Peyer's patch (tissue), 4 donors: ENCODE data around the gene ARHGAP22. TPM values are rescaled to one million over a fixed set of nuclear protein-coding genes. Genes with fewer than 3 reads are reported as not detected.
"Not testable (repeated sequence)": the region's sequence is repeated elsewhere in the genome, so short reads cannot be mapped to it uniquely, and the experiment has no call there.

ENCODE experiments used
- DNase-seq, 3 donors: peaks; one replicate each; pipeline ENCODE4 v3.0.0-alpha.2; 2017 to 2019
- H3K27ac ChIP-seq, 4 donors: fragments of 200-600 bp; sonication (generic); one replicate each; pipeline ENCODE4 v1.5.1; 2016 to 2019
- H3K27me3 ChIP-seq, 2 donors: fragments of 200-600 bp; sonication (generic); one replicate each; pipeline ENCODE4 v1.5.1; 2019
- H3K36me3 ChIP-seq, 3 donors: fragments of 200-600 bp; sonication (generic); one replicate each; pipeline ENCODE4 v1.5.1; 2016 to 2019
- H3K4me1 ChIP-seq, 4 donors: fragments of 200-600 bp; sonication (generic); one replicate each; pipeline ENCODE4 v1.5.1; 2016 to 2019
- H3K4me3 ChIP-seq, 4 donors: fragments of 200-600 bp; sonication (generic); 1 replicate in 3 of 4; 2 replicates in 1 of 4; pipeline ENCODE4 v1.5.1; 2016 to 2019; ENCODE audit warnings: mild to moderate bottlenecking in 1 of 4
- H3K9me3 ChIP-seq, 4 donors: fragments of 200-600 bp; sonication (generic); one replicate each; pipeline ENCODE4 v1.5.1; 2016 to 2019; ENCODE audit warnings: mild to moderate bottlenecking in 1 of 4
- CTCF ChIP-seq, 6 experiments: fragments of 450-650 bp in 4 of 6; fragments of 200-600 bp in 2 of 6; sonication (generic) in 1 of 6; IDR thresholded peaks; one replicate each; pipeline ENCODE4 v1.5.1; 2017 to 2019; ENCODE audit warnings: antibody characterized with exemption in 6 of 6, mild to moderate bottlenecking in 3 of 6, moderate library complexity in 1 of 6
- POLR2A ChIP-seq, 2 donors: fragments of 450-650 bp; IDR thresholded peaks; one replicate each; pipeline ENCODE4 v1.5.1; 2017; ENCODE audit warnings: antibody characterized with exemption in 2 of 2, mild to moderate bottlenecking in 2 of 2, moderate library complexity in 2 of 2
- total RNA-seq, 4 donors: library from RNA; depleted of rRNA; stranded (reverse); fragments of >200 nt; gene quantifications; one replicate each; pipeline ENCODE4 v1.1.0, GENCODE V29; 2016

Gene ARHGAP22
- total RNA-seq, 4 donors from 2014 or later, result 1.9 to 10.7 (median 8.3) TPM; not detected in 1

- no peaks in the 10 kb centered on the region for H3K9me3 ChIP-seq
- H3K27ac ChIP-seq, result no peak overlapping the region
- TF ChIP-seq POLR2A (IDR thresholded peaks at IDR 0.05) (no peak), CTCF (IDR thresholded peaks at IDR 0.05) (no peak)
- no peak for DNase-seq
- peaks cover 0 to 11% (median 3%) of the 10 kb centered on the region in 4 donors for H3K4me1 ChIP-seq
- H3K36me3 ChIP-seq, result no peaks in the 10 kb centered on the region
- H3K4me3 ChIP-seq, result no peak overlapping the region
- no peaks in the 10 kb centered on the region for H3K27me3 ChIP-seq
Observed at GRCh38 chr10:48651293-48651692, 46.4 kb upstream of the ARHGAP22 start.

GRCh38 chr10:48649349-48649944 lies 44.6 kb upstream of the ARHGAP22 start:
- no peak overlapping the region for H3K4me3 ChIP-seq
- no peaks in the 10 kb centered on the region for H3K9me3 ChIP-seq
- TF ChIP-seq POLR2A (IDR thresholded peaks at IDR 0.05) (no peak), CTCF (IDR thresholded peaks at IDR 0.05) (no peak)
- H3K4me1 ChIP-seq, result no peaks in the 10 kb centered on the region
- no peak overlapping the region for H3K27ac ChIP-seq
- no peak for DNase-seq
- no peaks in the 10 kb centered on the region for H3K27me3 ChIP-seq
- H3K36me3 ChIP-seq, result no peaks in the 10 kb centered on the region

GRCh38 chr10:48648172-48648942 lies 43.5 kb upstream of the ARHGAP22 start:
- no peaks in the 10 kb centered on the region for H3K27me3 ChIP-seq
- DNase-seq, result no peak
- no peak overlapping the region for H3K27ac ChIP-seq
- no peaks in the 10 kb centered on the region for H3K4me1 ChIP-seq
- H3K9me3 ChIP-seq, result no peaks in the 10 kb centered on the region
- TF ChIP-seq POLR2A (IDR thresholded peaks at IDR 0.05) (no peak), CTCF (IDR thresholded peaks at IDR 0.05) (no peak)
- H3K4me3 ChIP-seq, result no peak overlapping the region
- H3K36me3 ChIP-seq, result no peaks in the 10 kb centered on the region

- not testable (repeated sequence) for H3K4me1 ChIP-seq, H3K27ac ChIP-seq, H3K27me3 ChIP-seq, H3K4me3 ChIP-seq, H3K9me3 ChIP-seq, DNase-seq, H3K36me3 ChIP-seq
Observed at GRCh38 chr10:48647073-48647472, 42.2 kb upstream of the ARHGAP22 start.

- Histone ChIP-seq H3K27ac (no peak overlapping the region), H3K9me3 (no peaks in the 10 kb centered on the region), H3K4me3 (no peak overlapping the region), H3K4me1 (no peaks in the 10 kb centered on the region), H3K27me3 (no peaks in the 10 kb centered on the region), H3K36me3 (no peaks in the 10 kb centered on the region)
- no peak for DNase-seq
- no peak for TF ChIP-seq CTCF (IDR thresholded peaks at IDR 0.05)
- no peak for TF ChIP-seq POLR2A (IDR thresholded peaks at IDR 0.05)
Observed at GRCh38 chr10:48645600-48645999, 40.7 kb upstream of the ARHGAP22 start.

- not testable (repeated sequence) for H3K36me3 ChIP-seq, H3K4me3 ChIP-seq, H3K9me3 ChIP-seq, DNase-seq, H3K27me3 ChIP-seq, H3K4me1 ChIP-seq, H3K27ac ChIP-seq
Observed at GRCh38 chr10:48641099-48641690, 36.3 kb upstream of the ARHGAP22 start.
